ENCODE results near the gene LRRC4C.

The LRRC4C gene

GRCh38 chr11:41459465-41460401 is at the start of gene LRRC4C:
Gene LRRC4C, minus strand, starts transcription at chr11:41459652.
- in situ Hi-C loops (cut with HindIII; ENCODE audit: low pct_unique_long_range_greater_than_20kb, low sequenced_read_pairs), result no loop called here
- no peak for TF ChIP-seq JUND (IDR thresholded peaks at IDR 0.05; ENCODE audit: low read depth)
- DNase-seq (ENCODE audit: low read depth in 1 of 2, low spot score in 1 of 2), result no peak

GRCh38 chr11:41508121-41508520 is 48.7 kb upstream of the LRRC4C start:
- no peak for DNase-seq (ENCODE audit: low read depth in 1 of 2, low spot score in 1 of 2)
- TF ChIP-seq JUND (IDR thresholded peaks at IDR 0.05; ENCODE audit: low read depth), result no peak
- in situ Hi-C loops (cut with HindIII; ENCODE audit: low pct_unique_long_range_greater_than_20kb, low sequenced_read_pairs), result no loop called here

GRCh38 chr11:41499429-41499828 is 40.0 kb upstream of the LRRC4C start:
- no peak for TF ChIP-seq JUND (IDR thresholded peaks at IDR 0.05; ENCODE audit: low read depth)
- in situ Hi-C loops (cut with HindIII; ENCODE audit: low pct_unique_long_range_greater_than_20kb, low sequenced_read_pairs), result no loop called here
- no peak for DNase-seq (ENCODE audit: low read depth in 1 of 2, low spot score in 1 of 2)

GRCh38 chr11:41498726-41499125 is 39.3 kb upstream of the LRRC4C start:
- peak in 1 of 2 experiments; percentile 22 for DNase-seq (ENCODE audit: low read depth in 1 of 2, low spot score in 1 of 2)
- in situ Hi-C loops (cut with HindIII; ENCODE audit: low pct_unique_long_range_greater_than_20kb, low sequenced_read_pairs), result no loop called here
- no peak for TF ChIP-seq JUND (IDR thresholded peaks at IDR 0.05; ENCODE audit: low read depth)

GRCh38 chr11:41497974-41498373 is 38.5 kb upstream of the LRRC4C start:
- TF ChIP-seq JUND (IDR thresholded peaks at IDR 0.05; ENCODE audit: low read depth), result no peak
- no peak for DNase-seq (ENCODE audit: low read depth in 1 of 2, low spot score in 1 of 2)
- in situ Hi-C loops (cut with HindIII; ENCODE audit: low pct_unique_long_range_greater_than_20kb, low sequenced_read_pairs), result no loop called here

GRCh38 chr11:41494716-41495115 is 35.3 kb upstream of the LRRC4C start:
- no peak for DNase-seq (ENCODE audit: low read depth in 1 of 2, low spot score in 1 of 2)
- TF ChIP-seq JUND (IDR thresholded peaks at IDR 0.05; ENCODE audit: low read depth), result no peak
- in situ Hi-C loops (cut with HindIII; ENCODE audit: low pct_unique_long_range_greater_than_20kb, low sequenced_read_pairs), result no loop called here

- in situ Hi-C loops (cut with HindIII; ENCODE audit: low pct_unique_long_range_greater_than_20kb, low sequenced_read_pairs), result no loop called here
- DNase-seq (ENCODE audit: low read depth in 1 of 2, low spot score in 1 of 2), result no peak
- TF ChIP-seq JUND (IDR thresholded peaks at IDR 0.05; ENCODE audit: low read depth), result no peak
Observed at GRCh38 chr11:41486424-41486823, 27.0 kb upstream of the LRRC4C start.

- no peak for TF ChIP-seq JUND (IDR thresholded peaks at IDR 0.05; ENCODE audit: low read depth)
- in situ Hi-C loops (cut with HindIII; ENCODE audit: low pct_unique_long_range_greater_than_20kb, low sequenced_read_pairs), result no loop called here
- no peak for DNase-seq (ENCODE audit: low read depth in 1 of 2, low spot score in 1 of 2)
Observed at GRCh38 chr11:41483956-41484355, 24.5 kb upstream of the LRRC4C start.

- in situ Hi-C loops (cut with HindIII; ENCODE audit: low pct_unique_long_range_greater_than_20kb, low sequenced_read_pairs), result no loop called here
- DNase-seq (ENCODE audit: low read depth in 1 of 2, low spot score in 1 of 2), result no peak
- TF ChIP-seq JUND (IDR thresholded peaks at IDR 0.05; ENCODE audit: low read depth), result no peak
Observed at GRCh38 chr11:41479179-41479578, 19.7 kb upstream of the LRRC4C start.

GRCh38 chr11:41461057-41461681 is 1.7 kb upstream of the LRRC4C start:
- peak; percentile 19 to 65 for DNase-seq (ENCODE audit: low read depth in 1 of 2, low spot score in 1 of 2)
- in situ Hi-C loops (cut with HindIII; ENCODE audit: low pct_unique_long_range_greater_than_20kb, low sequenced_read_pairs), result no loop called here
- no peak for TF ChIP-seq JUND (IDR thresholded peaks at IDR 0.05; ENCODE audit: low read depth)

- in situ Hi-C loops (cut with HindIII; ENCODE audit: low pct_unique_long_range_greater_than_20kb, low sequenced_read_pairs), result no loop called here
- TF ChIP-seq JUND (IDR thresholded peaks at IDR 0.05; ENCODE audit: low read depth), result no peak
- DNase-seq (ENCODE audit: low read depth in 1 of 2, low spot score in 1 of 2), result no peak
Observed at GRCh38 chr11:41458641-41459040, 811 bp downstream of the LRRC4C start.

- no peak for TF ChIP-seq JUND (IDR thresholded peaks at IDR 0.05; ENCODE audit: low read depth)
- in situ Hi-C loops (cut with HindIII; ENCODE audit: low pct_unique_long_range_greater_than_20kb, low sequenced_read_pairs), result no loop called here
- no peak for DNase-seq (ENCODE audit: low read depth in 1 of 2, low spot score in 1 of 2)
Observed at GRCh38 chr11:41458154-41458553, 1.3 kb downstream of the LRRC4C start.

Measured in T47D (cell line).